ENCODE measurements around the gene RCOR3.

DNA sequence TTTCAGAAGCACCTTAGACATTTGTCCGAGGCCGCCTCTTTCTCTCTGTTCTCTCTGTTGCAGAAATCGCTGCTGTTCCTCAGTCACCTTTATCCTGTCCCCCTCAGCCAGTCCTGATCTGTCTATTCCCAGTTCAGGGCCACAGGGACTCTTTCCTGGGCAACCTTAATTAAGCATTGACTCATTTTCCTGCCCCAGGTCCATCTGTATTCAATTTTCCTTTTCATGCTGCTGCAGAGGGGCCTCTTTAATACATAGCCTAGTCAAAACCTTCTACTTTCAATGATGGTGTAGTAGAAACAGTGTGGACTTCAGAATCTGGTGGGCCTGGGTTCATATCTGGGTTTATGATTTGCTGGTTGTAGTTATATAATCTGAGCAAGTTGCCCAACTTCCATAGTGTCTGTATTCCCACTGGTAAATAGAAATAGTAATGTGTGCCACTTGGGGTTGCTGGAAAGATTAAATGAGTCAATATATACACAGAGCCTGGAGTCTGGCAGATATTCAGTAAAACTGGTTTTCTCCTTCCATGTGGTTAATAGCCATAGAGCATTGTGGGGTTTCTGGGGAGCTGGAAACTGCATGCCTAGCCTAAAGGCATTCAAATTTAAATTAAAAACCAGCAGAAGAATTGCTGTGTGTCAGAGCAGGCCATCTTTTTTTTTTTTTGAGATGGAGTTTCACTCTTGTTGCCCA is 72.0 kb downstream of the RCOR3 start:
- TF ChIP-seq EZH2 (IDR thresholded peaks at IDR 0.05; ENCODE audit: insufficient read depth, poor library complexity, severe bottlenecking) = no peak
- TF ChIP-seq EZH2phosphoT487 (IDR thresholded peaks at IDR 0.05; ENCODE audit: insufficient read depth, low read depth) = no peak
